HG02759 (cell line): ENCODE results near the gene CPSF6.
"Not testable (repeated sequence)": the region's sequence is repeated elsewhere in the genome, so short reads cannot be mapped to it uniquely, and the experiment has no call there.

Experiments
- ATAC-seq: cut with Tn5 transposase; IDR thresholded peaks from one replicate; pipeline ENCODE4 v1.9.1; 2021; ENCODE audit warnings: mild to moderate bottlenecking, moderate library complexity; ENCODE audit not compliant: unreplicated experiment

The CPSF6 gene

DNA sequence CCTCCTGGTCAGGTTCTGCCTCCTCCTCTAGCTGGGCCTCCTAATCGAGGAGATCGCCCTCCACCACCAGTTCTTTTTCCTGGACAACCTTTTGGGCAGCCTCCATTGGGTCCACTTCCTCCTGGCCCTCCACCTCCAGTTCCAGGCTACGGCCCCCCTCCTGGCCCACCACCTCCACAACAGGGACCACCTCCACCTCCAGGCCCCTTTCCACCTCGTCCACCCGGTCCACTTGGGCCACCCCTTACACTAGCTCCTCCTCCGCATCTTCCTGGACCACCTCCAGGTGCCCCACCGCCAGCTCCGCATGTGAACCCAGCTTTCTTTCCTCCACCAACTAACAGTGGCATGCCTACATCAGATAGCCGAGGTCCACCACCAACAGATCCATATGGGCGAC lies 19.3 kb downstream of the CPSF6 start:
- ATAC-seq, result no peak

DNA sequence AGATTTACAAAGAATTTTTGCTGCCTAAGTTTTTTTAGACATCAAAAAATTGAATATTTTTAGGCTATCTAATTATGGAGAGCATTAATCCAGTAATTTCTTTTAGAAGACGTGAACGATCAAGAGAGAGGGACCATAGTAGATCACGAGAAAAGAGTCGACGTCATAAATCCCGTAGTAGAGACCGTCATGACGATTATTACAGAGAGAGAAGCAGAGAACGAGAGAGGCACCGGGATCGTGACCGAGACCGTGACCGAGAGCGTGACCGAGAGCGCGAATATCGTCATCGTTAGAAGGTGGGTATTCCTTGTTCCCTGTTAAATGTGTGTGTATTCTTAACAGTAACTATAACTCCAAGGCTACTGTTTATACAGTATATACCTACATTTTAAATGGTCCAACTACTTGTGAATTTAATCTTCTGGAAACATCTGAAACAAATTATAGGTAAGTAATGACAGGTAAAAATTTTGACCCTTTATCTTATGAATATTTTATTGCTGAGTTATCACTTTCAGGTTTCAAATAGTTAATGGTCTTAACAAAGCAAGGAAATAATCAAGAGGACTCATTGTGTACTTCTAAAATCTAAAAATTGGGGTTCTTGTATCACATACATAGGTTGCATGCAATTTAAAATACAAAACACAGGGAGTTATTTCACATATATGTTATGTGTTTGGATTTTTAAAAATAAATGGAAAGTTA lies 23.1 kb downstream of the CPSF6 start:
- no peak for ATAC-seq

DNA sequence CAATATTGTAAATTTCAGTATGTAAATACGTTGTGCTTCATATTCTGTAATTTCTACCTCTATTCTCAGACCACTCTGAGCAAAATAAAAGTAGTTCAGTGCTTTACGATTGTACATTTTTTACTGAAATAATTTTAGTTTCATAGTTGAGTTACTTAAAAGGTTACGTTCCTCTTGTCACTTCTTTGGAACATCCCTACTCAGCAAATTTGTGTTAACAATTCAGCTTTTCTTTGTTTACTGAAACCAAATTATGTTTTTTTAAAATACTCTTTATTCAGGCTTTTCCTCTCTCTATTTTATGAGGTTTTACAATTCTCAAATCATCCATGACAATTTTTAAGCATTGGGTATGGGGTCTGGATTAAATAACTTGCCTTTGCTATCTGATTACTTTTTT lies 25.8 kb downstream of the CPSF6 start:
- ATAC-seq, result no peak

DNA sequence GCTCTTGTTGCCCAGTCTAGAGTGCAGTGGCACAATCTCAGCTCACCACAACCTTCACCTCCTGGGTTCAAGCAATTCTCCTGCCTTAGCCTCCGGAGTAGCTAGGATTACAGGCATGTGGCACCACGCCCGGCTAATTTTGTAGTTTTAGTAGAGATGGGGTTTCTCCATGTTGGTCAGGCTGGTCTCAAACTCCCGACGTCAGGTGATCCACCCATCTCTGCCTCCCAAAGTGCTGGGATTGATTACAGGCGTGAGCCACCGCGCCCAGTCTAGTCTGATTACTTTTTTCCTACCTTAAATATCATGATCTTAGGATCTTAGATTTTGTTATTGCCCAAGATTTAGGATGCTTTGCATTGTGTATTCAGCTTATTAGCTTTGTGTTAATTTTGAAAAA lies 26.3 kb downstream of the CPSF6 start:
- not testable (repeated sequence) for ATAC-seq

GRCh38 chr12:69266036-69266635 lies 26.8 kb downstream of the CPSF6 start:
- ATAC-seq, result no peak

GRCh38 chr12:69269736-69270135 lies 30.4 kb downstream of the CPSF6 start:
- ATAC-seq, result no peak

GRCh38 chr12:69272511-69272910 lies 33.1 kb downstream of the CPSF6 start:
- ATAC-seq, result no peak

DNA sequence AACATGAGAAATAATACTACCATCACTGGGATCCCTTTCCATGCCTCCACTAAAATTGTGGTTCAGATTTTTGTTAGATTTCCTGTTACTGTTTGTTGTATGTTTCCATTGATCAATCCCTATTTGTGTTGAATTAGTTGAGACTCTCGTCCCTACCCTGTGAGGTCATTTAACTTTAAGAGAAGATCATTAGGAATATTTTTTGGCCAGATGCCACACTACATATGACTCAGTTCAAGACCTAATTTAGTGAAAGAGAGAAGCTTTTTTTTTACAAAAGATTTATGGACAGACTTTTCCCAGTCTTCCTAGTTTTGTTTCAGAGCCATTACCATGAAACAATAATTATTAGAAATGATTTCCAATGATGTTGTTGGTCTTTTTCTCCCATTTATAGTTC lies 35.5 kb downstream of the CPSF6 start:
- no peak for ATAC-seq

GRCh38 chr12:69275471-69275891 lies 36.1 kb downstream of the CPSF6 start:
- ATAC-seq, result no peak

- no peak for ATAC-seq
Measured at GRCh38 chr12:69278814-69279782, 39.7 kb downstream of the CPSF6 start.

DNA sequence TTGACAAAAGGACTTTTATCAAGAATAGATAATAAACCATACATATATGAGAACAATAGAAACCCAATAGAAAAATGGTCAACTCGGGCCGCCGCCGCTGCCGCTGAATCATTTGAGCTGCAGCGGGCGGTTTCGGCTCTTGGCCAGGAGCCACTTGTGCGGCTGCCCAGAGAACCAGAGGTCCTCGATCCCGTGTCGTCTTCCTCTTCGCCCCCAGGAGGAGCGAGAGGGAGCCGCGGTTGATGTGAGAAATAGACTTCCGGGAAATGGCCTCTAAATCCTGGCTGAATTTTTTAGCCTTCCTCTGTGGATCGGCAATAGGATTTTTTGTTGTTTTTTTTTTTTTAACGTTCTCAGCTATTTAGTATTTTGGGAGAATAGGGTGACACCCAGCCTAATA lies 44.8 kb downstream of the CPSF6 start:
- peak; percentile 66 for ATAC-seq

DNA sequence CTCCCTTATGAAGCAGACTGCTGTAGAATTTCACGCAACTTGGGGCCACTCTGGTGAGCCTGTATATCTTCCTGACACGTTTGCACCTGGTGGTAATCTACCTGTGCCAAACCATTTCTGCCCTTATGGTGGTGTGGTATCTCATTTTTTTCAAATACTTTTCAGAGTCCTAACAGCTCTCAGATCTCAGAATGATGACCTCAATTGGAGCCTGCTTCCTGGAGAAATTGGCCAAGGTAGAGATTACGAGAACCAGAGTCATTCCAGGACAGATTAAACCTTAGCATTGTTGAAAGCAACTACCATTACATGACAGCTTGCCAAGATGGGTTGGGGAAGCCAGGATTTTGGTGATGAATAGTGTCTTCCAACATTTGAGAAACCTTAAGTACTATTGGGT lies 48.2 kb downstream of the CPSF6 start:
- no peak for ATAC-seq

GRCh38 chr12:69290545-69291277 lies 51.3 kb downstream of the CPSF6 start:
- peak; percentile 100 for ATAC-seq

DNA sequence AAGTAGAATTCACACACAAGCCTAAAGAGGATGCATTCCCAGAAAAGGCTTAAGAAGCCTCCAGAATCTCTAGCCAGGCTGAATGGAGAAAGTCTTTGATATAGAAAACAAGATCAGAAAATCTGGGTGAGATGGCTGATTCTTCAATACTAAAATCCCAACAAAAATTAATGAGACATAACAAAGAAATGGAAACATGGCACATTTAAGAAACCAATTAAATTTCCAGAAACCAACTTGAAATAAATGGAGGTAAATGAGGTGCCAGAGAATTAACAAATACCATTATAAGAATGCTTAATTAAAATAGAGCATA lies 51.9 kb downstream of the CPSF6 start:
- ATAC-seq, result no peak

DNA sequence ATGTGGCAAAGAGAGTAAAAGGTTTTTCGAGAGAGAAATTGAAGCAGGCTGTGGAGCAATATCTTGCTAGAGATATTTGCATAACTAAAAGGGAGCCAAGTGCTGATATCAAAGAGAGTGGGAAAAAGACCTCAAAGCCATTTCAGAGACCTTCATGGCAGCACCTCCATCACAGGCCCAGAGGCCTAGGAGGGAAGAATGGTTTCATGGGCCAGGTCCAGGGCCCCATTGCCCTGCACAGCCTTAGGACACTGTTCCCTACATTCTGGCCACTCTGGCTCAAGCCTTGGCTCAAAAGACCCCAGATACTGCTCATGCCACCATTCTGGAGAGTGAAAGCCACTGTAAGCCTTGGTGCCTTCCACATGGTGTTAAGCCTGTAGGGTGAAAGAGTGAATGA lies 58.8 kb downstream of the CPSF6 start:
- no peak for ATAC-seq

DNA sequence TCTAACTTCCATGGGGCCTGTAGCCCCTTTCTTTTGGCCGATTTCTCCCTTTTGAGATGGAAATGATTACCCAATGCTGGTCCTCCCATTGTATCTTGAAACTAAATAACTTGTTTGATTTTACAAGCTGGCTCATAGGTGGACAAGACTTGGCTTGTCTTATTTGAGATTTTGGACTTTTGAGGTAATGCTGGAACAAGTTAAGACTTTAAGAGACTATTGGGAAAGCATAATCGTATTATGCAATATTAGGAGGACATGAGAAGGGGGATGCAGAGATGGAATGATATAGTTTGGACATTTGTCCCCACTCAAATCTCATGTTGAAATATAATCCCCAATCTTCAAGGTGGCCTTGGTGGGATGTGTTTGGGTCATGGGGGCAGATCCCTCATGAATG lies 59.6 kb downstream of the CPSF6 start:
- no peak for ATAC-seq

GRCh38 chr12:69304284-69304683 lies 64.9 kb downstream of the CPSF6 start:
- ATAC-seq, result no peak

DNA sequence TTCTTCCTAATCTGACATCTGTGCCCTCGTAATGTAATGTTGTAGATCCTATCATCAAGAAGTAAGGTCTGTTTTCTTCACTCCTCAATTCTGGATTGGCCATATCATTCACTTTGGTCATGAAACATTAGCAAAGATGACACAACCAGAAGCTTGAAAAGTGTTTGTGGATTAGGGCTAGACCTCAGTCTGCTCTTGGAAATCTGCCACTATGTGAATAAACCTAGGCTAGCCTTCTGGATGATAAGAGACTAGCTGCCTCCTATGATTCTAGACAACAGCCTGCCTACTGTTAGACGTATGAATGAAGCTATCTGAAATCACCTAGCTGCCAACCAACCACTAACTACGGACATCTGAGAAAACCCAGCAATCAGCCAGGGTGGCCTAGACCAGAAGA lies 70.1 kb downstream of the CPSF6 start:
- no peak for ATAC-seq

- ATAC-seq, result no peak
Measured at GRCh38 chr12:69313209-69313608, 73.8 kb downstream of the CPSF6 start.

DNA sequence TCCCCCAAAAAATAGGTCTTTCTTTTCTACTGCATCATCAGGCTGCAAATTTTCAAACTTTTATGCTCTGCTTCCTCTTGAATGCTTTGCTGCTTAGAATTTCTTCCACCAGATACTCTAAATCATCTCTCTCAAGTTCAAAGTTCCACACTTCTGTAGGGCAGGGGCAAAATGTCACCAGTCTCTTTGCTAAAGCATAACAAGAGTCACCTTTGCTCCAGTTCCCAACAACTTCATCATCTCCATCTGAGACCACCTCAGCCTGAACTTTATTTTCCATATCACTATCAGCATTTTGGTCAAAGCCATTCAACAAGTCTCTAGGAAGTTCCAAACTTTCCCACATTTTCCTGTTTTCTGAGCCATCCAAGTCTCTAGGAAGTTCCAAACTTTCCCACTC lies 77.4 kb downstream of the CPSF6 start:
- not testable (repeated sequence) for ATAC-seq

DNA sequence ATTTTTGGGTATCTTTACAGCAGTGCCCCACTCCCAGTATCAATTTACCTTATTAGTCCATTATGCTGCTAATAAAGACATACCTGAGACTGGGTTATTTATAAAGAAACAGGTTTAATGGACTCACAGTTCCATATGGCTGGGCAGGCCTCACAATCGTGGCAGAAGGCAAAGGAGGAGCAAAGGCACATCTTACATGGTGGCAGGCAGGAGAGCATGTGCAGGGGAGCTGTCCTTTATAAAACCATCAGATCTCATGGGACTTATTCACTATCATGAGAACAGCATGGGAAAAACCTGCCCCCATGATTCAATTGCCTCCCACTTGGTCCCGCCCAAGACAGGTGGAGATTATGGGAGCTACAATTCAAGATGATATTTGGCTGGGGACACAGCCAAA lies 77.9 kb downstream of the CPSF6 start:
- not testable (repeated sequence) for ATAC-seq
